Fibroblast of skin of right quadriceps (primary cell): ENCODE data around the gene SDSL.

Experiments used
- DNase-seq: peaks from one replicate; pipeline ENCODE4 v3.0.0-alpha.2; 2013

The SDSL gene

DNA sequence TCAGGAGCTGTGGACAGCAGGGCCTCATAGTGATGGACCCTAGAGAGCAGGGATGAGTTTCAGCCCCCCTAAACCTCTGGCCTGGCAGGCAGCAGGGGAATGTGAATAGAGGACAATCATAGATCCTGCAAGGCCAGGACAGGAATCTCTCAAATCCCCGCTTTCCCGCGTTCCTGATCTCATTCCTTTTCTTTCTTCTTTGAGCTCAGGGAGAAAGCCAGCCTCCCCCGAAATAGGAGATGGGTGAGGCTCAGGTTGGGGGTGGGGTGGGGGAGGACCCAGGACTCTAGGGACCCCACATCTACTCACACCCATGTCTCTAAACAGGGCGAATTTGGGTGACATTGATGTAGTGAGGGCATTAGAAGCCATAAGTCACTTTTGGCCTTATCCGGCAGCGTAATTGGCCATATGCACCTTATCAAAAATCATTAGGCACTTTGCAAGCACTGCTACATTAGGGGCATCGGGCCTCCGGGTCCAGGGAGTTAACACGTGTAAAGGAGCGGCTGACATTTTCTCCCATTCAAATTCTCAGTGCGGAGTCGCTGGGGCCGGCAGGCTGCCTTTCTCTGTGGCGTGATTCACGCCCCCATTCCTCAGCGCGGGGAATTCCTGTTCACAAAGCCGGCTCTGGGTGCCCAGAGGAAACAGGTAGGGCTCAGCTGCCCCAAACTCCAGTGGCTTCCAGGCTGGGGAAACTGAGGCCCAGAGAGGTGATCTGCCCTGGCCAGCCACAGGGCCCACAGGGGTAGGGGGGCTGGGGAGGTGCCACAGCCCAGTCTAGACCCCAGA lies 48.0 kb downstream of the SDSL start:
- no peak for DNase-seq

DNA sequence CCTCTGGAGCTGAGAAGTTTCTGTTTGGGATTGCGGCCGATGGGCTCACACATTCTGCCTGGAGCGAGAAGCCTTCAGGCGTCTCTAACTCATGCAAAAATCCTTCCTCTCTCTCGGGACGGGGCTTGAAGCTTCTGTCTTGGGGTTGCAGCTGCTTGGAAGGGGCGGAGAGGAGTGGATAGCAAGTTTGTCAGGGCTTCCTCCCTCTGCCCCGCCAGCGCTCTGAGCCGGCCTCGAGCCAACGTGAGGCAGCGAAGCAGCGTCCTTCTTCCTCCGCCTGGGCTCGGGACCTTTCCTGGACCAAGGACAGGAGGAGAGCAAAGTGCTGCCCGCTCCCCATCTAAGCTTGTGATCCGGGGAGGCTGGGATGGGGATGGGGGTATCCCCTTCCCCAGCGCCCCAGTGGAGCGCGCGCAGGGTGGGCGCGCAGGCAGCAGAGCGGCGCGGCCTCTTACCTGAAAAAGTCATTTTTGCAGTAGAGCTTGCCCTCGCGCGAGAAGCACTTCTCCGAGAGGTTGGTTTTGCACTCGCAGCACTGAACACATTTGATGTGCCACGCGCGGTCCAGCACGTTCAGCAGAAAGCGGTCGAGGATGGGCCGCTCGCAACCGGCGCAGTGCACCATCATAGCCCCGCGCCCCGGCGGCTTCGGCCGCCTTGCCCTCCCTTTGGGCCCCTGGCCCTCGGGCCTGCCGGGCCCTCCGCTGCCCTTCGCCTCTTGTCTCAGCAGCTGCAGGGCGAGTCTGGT lies 48.9 kb downstream of the SDSL start:
- no peak for DNase-seq

DNA sequence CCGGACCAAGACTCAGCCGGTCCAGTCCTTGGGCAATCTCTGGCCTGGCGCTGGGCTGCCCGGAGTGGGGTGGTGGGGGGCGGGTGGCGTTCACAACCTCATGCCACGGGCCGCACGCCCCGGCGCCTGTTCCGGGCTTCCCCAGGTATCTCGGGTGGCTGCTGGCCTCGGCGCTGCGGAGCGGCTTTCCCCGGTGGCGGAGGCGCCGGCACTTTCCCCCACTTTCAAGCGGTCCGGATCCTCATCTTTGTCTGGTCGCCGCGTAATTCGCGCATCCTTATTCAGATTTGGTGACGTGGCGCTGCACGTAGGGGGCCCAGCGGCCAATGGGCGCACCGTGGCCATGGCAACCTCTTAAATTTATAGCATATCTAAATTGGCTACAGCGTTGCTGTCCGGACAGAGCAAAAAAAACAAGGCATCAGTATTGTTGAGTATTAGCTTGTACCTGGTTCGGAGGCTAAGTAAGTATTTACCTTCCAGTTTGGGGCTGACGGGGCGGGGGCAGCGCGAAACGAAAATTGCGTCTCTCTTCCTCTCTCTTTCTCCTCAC lies 49.5 kb downstream of the SDSL start, which contains the start of gene LHX5:
Gene LHX5, minus strand, starts transcription at position 253 of the 553 bp plus-strand sequence. CDS start 373 bp downstream, outside the sequence.
- DNase-seq, result no peak

- no peak for DNase-seq
These were observed 50.3 kb downstream of the SDSL start for GRCh38 chr12:113472191-113473121.

- DNase-seq, result no peak
These were observed 51.2 kb downstream of the SDSL start for GRCh38 chr12:113473400-113473799.

DNA sequence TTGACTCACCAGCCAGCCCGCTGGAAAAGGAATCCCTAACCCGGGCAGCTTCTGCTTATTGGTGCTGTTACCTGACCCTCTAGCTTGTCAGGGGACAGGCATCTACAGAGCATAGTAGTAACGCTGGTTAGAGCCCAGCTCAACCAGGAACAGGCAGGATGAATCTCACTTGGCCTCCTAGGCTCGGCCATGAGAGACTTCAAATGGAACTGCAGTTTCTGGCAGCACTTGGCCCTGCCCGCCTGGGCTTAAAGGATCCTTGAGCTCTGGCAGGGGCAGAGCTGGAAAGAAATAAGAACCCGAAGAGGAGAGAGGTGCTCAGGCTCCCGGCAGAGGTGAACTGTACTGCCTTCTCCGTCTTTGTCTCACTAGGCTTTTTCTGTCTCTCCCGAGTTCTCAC lies 51.8 kb downstream of the SDSL start:
- DNase-seq, result no peak

DNA sequence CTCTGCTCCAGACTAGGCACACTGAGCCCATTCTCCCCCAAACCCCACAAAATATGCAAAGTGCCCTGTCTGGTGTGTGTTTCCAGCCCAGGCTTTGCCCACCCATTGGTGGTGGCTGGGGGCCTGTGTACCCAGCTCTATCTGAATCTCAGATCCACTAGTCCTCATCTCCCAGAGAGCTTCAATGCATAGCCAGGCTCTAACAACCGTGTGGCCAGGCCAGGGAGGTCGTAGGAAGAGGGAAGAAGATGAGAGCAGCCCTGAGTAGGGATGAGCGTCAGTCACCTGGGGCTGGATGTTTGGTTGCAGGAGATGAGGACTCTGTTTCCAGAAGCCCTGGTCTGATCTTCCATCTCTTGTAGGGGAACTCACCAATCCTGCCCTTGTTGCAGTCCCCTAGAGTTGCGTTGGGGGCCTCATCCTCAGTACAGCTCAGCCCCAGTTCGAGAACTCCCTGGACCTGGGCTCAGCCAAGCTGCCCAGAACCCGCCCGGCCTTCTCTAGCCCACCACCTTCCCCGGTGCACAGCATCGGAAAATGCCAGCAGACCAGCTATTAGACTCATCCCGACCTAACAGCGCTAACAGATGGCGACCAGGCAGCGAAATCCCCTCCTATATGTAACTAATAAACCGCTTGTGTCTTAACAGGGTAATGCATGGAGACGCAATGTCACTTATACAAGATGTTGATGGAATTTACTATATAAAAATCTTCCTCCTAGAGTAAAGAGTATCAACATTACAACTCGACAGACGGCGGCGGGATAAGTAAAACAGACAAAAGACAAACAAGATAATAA lies 52.7 kb downstream of the SDSL start:
- DNase-seq, result no peak

GRCh38 chr12:113475451-113476175 lies 53.4 kb downstream of the SDSL start:
- no peak for DNase-seq

GRCh38 chr12:113476176-113476986 lies 54.2 kb downstream of the SDSL start:
- DNase-seq, result no peak

DNA sequence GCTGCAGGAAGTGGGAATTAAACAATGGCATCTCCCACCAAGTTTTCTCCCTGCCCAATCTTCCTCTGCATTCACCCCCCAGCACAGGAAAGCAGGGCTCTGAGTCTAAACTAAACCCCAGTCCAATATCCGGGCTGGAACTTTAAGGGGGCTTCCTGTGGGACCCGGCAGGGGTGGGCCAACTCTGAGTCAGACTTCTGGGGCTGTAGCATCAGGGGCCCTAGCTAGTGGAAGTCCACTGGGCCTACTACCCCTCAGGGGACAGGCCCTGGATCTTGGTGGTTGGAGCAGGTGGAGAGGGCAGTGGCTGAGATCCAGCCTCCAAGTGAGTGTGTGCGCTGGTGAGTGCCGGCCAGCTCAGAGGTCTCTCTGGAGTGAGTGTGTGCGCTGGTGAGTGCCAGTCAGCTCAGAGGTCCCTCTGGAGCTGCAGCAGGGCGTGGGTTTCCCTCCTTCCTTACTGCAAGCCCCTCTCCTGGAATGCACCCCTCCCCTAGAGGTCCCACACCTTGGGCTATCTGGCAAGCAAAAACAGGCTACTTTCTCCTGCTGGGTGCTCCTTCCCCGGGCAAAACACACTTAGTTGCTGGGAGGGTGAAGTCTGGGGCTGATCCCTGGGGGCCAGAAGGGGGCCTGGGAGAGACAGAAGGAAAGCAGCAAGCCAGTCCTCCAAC lies 55.1 kb downstream of the SDSL start:
- DNase-seq, result no peak

DNA sequence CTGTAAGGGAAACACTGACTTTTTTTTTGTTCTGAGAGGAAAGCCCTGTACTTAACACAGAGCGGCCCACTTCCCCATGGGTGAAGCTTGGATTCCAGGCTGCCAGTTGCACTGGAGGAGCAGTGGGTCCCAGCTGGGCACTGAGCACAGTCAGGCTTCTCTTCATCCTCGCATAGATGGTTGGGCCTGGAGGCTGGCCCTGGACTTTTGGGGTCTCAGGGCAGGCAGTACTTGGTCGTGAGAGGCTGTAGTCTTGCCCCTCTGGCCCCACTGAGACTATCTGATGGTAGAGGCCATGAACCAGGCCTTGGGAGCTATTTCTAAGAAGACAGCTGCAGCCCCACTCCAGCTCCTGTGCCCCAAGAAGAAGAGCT lies 55.6 kb downstream of the SDSL start:
- no peak for DNase-seq

GRCh38 chr12:113478351-113479011 lies 56.3 kb downstream of the SDSL start:
- DNase-seq, result no peak

- DNase-seq, result no peak
These were observed 57.0 kb downstream of the SDSL start for GRCh38 chr12:113479216-113479589.

- DNase-seq, result peak; percentile 34
These were observed 57.6 kb downstream of the SDSL start for GRCh38 chr12:113479590-113480335.

DNA sequence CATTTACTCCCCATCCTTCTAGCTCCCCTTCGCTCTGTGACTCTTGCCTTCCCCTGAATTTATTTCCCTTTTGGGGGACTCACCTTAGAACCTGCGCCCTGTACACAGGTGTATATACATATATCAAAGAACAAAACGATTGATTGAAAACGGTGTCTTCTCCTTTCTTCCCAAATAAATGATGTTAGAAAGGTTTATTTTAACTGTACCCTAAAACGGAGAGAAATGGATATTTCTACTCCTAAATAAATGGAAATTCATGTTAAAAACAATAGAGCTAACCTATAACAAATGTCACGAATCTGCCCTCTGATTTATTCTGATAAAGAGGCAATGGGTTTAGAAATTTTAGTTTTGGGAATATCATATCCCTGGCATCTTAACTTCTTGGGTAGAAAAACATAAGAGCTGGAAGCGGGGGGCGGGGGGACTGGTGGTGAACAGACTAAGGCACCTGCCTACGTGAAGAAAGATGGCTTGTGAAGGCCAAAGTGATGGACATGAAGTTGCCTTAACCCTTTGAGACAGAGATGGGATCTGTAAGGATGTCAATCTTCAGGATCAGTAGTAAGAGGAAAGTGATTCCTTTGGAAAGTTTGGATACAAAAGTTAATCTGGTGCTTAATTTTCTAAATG lies 58.3 kb downstream of the SDSL start:
- DNase-seq, result no peak

- no peak for DNase-seq
These were observed 60.2 kb downstream of the SDSL start for GRCh38 chr12:113482334-113482733.

DNA sequence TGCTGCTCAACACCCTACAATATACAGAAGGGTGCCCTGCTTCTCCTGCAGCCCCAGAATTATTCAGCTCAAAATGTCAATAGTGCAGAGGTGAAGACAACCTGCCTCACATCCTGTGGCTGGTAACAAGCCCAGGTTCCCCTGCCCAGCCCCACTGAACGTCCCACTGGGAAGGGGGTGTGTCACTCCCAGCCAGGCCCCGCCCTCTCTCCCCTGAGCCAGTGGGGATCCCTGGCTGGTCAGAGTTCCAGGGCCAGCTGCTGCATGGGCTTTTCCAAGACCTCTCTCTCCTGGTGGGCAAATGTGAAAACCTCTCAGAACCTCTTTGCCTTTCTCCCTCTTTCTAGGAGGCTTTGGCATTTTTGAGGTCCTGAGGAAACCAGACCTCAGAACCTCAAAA lies 63.1 kb downstream of the SDSL start:
- no peak for DNase-seq

DNA sequence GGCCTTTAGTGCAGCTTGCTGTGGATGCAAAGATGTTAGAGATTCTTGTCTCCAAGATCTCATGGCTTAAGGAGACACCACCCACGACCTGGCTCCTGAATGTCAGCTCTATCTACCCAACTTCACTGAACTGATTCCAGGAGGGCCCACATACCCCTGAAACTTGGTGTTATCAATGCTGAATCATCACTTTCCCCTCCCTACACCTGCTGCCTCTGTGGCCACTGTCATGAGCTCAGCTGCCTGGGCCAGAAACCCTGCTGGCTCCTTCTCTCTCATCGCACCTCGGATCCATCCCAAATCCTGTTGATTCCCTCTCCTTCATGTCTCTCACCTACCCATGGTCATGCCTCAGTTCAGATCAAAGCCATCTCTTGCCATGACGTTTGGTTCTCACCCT lies 64.5 kb downstream of the SDSL start:
- DNase-seq, result no peak
